Fibroblast of mammary gland (primary cell): Measurements from ENCODE around the gene NR2F1-AS1.

Experiments used
- DNase-seq: peaks from one replicate; pipeline ENCODE4 v3.0.0-alpha.2; 2010; ENCODE audit warnings: low read depth
- H3K4me3 ChIP-seq: 2 replicates; pipeline ENCODE4 v1.5.1; 2011; ENCODE audit warnings: low read depth, mild to moderate bottlenecking, low read length, moderate library complexity; ENCODE audit not compliant: control insufficient read depth
- CTCF ChIP-seq: conservative IDR thresholded peaks from 2 replicates; pipeline ENCODE4 v1.5.1; 2011; ENCODE audit warnings: low read depth, low read length, inconsistent platforms; ENCODE audit not compliant: control insufficient read depth, insufficient read depth

Gene NR2F1-AS1

GRCh38 chr5:93423300-93423699 lies 157.7 kb downstream of the NR2F1-AS1 start:
- DNase-seq: no peak
- H3K4me3 ChIP-seq: no peak overlapping the region
- no peak for TF ChIP-seq CTCF

- no peak for DNase-seq
- no peak overlapping the region for H3K4me3 ChIP-seq
- no peak for TF ChIP-seq CTCF
Measured at GRCh38 chr5:93422652-93423280, 158.3 kb downstream of the NR2F1-AS1 start.

- no peak overlapping the region for H3K4me3 ChIP-seq
- DNase-seq: no peak
- TF ChIP-seq CTCF: no peak
Measured at GRCh38 chr5:93421987-93422401, 159.0 kb downstream of the NR2F1-AS1 start.

GRCh38 chr5:93421468-93421867 lies 159.6 kb downstream of the NR2F1-AS1 start:
- no peak overlapping the region for H3K4me3 ChIP-seq
- no peak for DNase-seq
- no peak for TF ChIP-seq CTCF

- no peak for DNase-seq
- H3K4me3 ChIP-seq: no peak overlapping the region
- TF ChIP-seq CTCF: no peak
Measured at GRCh38 chr5:93417490-93417889, 163.5 kb downstream of the NR2F1-AS1 start.

GRCh38 chr5:93415819-93416218 lies 165.2 kb downstream of the NR2F1-AS1 start:
- no peak overlapping the region for H3K4me3 ChIP-seq
- no peak for TF ChIP-seq CTCF
- no peak for DNase-seq

- no peak for DNase-seq
- TF ChIP-seq CTCF: no peak
- no peak overlapping the region for H3K4me3 ChIP-seq
Measured at GRCh38 chr5:93411716-93412115, 169.3 kb downstream of the NR2F1-AS1 start.
